K562 (cell line): ENCODE results near the gene SLC16A6. TPM values are rescaled to one million over a fixed set of nuclear protein-coding genes. Genes with fewer than 3 reads are reported as not detected.

Source experiments
- BACH1 ChIP-seq: fragments of 200-800 bp; sonication (Bioruptor generic); IDR thresholded peaks from 2 replicates; pipeline ENCODE4 v1.6.1; 2016; ENCODE audit warnings: missing genetic modification characterization, missing compliant biosample characterization
- CHD2 ChIP-seq: IDR thresholded peaks from 2 replicates; pipeline ENCODE4 v1.6.1; 2011; ENCODE audit warnings: low read depth, low read length
- HDAC6 ChIP-seq: IDR thresholded peaks from 2 replicates; pipeline ENCODE4 v1.6.1; 2012; ENCODE audit warnings: low read depth, mild to moderate bottlenecking, control low read depth, inconsistent platforms, low read length, moderate library complexity
- HSF4 ChIP-seq: fragments of 250-450 bp; sonication (Bioruptor Pico); IDR thresholded peaks from 2 replicates; pipeline ENCODE4 v2.1.2; 2022; ENCODE audit warnings: mild to moderate bottlenecking, moderate library complexity, borderline replicate concordance
- MYC ChIP-seq, 2 experiments: fragments of 250-450 bp in 1 of 2; sonication (Bioruptor Pico) in 1 of 2; IDR thresholded peaks; 2 replicates each; pipeline versions ENCODE4 v1.5.1 to v1.6.1; 2012 to 2021; ENCODE audit warnings: low read depth in 2 of 2, borderline replicate concordance in 1 of 2, improper control_type of control experiment in 1 of 2, low read length in 1 of 2, mild to moderate bottlenecking in 1 of 2, moderate library complexity in 1 of 2
- RBM22 ChIP-seq: fragments of 200-400 bp; formaldehyde crosslinking; IDR thresholded peaks from 2 replicates; pipeline ENCODE4 v1.6.1; 2018; ENCODE audit warnings: low read length, low read depth; ENCODE audit not compliant: poor library complexity, severe bottlenecking
- ZNF324 ChIP-seq: fragments of 250-450 bp; sonication (Bioruptor Pico); IDR thresholded peaks from 2 replicates; pipeline ENCODE4 v1.4.0; 2020; ENCODE audit warnings: mild to moderate bottlenecking
- ZNF592 ChIP-seq: fragments of 450-650 bp; IDR thresholded peaks from 2 replicates; pipeline ENCODE4 v1.6.1; 2017; ENCODE audit warnings: antibody characterized with exemption, mild to moderate bottlenecking
- ZNF76 ChIP-seq: fragments of 250-450 bp; sonication (Bioruptor Pico); IDR thresholded peaks from 2 replicates; pipeline ENCODE4 v1.4.0; 2020; ENCODE audit warnings: mild to moderate bottlenecking, moderate library complexity, borderline replicate concordance
- polyA plus RNA-seq, 8 experiments: library from polyadenylated mRNA; depleted of rRNA in 4 of 8; stranded (reverse) in 5 of 8; unstranded in 3 of 8; fragments of >200 nt; fragmentation: Nextera tagmentation in 2 of 8; fragmentation: Illumina TruSeq in 1 of 8; extraction: Ambion mirVana in 2 of 8; extraction: Trizol in 1 of 8; gene quantifications; 2 replicates each; pipeline versions ENCODE4 v1.2.1 to v1.2.3, GENCODE V29; 2011 to 2014; ENCODE audit warnings: inconsistent platforms in 1 of 8, missing spikeins in 1 of 8
- total RNA-seq, 7 experiments: library from RNA; depleted of rRNA in 6 of 7; stranded (reverse); fragments of >200 nt in 6 of 7; fragmentation: Illumina TruSeq in 2 of 7; extraction: Trizol in 2 of 7; gene quantifications; 2 replicates each; pipeline versions ENCODE4 v1.2.1 to v1.2.3, GENCODE V29; 2011 to 2021; ENCODE audit warnings: low replicate concordance in 1 of 7

The SLC16A6 gene
- total and polyA plus RNA-seq, 9 of the 15 experiments (the other 6 are each of a cell fraction or from before 2014, with no cell fraction given) = 0.05 to 0.31 (median 0.15) TPM

GRCh38 chr17:68319410-68320162 lies 28.7 kb upstream of the SLC16A6 start (continued):
- TF ChIP-seq ZNF592 (no peak), HDAC6 (no peak), ZNF76 (CRISPR knock-in tag) (no peak), BACH1 (tag) (no peak), RBM22 (no peak), CHD2 (no peak), ZNF324 (CRISPR knock-in tag) (no peak), HSF4 (no peak), MYC (IDR thresholded peaks at IDR 0.05; ENCODE audit: low read depth, low read length) (no peak), MYC (CRISPR knock-in tag; IDR thresholded peaks at IDR 0.05; ENCODE audit: borderline replicate concordance, low read depth) (no peak)
